HCT116 (cell line): ENCODE data around the gene HMGXB4. TPM values are rescaled to one million over a fixed set of nuclear protein-coding genes. Genes with fewer than 3 reads are reported as not detected.

Experiments used
- ATAC-seq: fragments of 200-7000 bp; cut with Tn5 transposase; 2 replicates; pipeline ENCODE4 v1.9.1; 2020; ENCODE audit warnings: mild to moderate bottlenecking, moderate library complexity
- BruUV-seq: library from RNA; stranded (reverse); fragments of 400-500 nt; replicated peaks from 2 replicates; lab custom pipeline; 2021; lab: Mats Ljungman, UMichigan
- CTCF ChIA-PET: fragments of 300-600 bp; sonication (Branson Sonifier 250); formaldehyde crosslinking; loops from one replicate; lab custom pipeline; 2021; ENCODE audit warnings: antibody characterized with exemption; lab: Charles Lee
- POLR2A ChIA-PET: fragments of 300-600, 350-600 bp; sonication (Branson Sonifier 250); formaldehyde crosslinking; loops from one replicate; lab custom pipeline; 2021; ENCODE audit warnings: antibody characterized with exemption; lab: Charles Lee
- RAD21 ChIA-PET, 2 experiments: fragments of 300-600 bp; sonication (Branson Sonifier 250); formaldehyde crosslinking; loops; one replicate each; lab custom pipeline; 2023; ENCODE audit warnings: low total read pairs in 2 of 2; ENCODE audit not compliant: uncharacterized antibody in 2 of 2, unreplicated experiment in 2 of 2, low non-redundant PET in 1 of 2; lab: Charles Lee
- DNase-seq: peaks from one replicate; pipeline ENCODE4 v3.0.0-alpha.2; 2010; ENCODE audit warnings: low read depth, low spot score
- H2AFZ ChIP-seq: fragments of 200-600 bp; shearing (Covaris generic), sonication (generic); 2 replicates; pipeline ENCODE4 v1.6.1; 2017; ENCODE audit warnings: low read depth, mixed run types, mixed read lengths, antibody characterized with exemption, low read length; ENCODE audit not compliant: poor library complexity, severe bottlenecking
- H3K27ac ChIP-seq: 2 replicates; pipeline ENCODE4 v1.5.1; 2012; ENCODE audit warnings: low read depth, low read length
- H3K27me3 ChIP-seq: fragments of 200-600 bp; sonication (generic); 2 replicates; pipeline ENCODE4 v1.6.1; 2016; ENCODE audit warnings: mixed run types, low read length, mixed read lengths; ENCODE audit not compliant: insufficient read depth
- H3K36me3 ChIP-seq, 2 experiments: fragments of 200-500 bp in 1 of 2; fragments of 200-600 bp in 1 of 2; sonication (Bioruptor generic) in 1 of 2; sonication (generic) in 1 of 2; 2 replicates each; pipeline versions ENCODE4 v1.5.1 to v1.6.1; 2014 to 2016; ENCODE audit warnings: low read length in 2 of 2, inconsistent platforms in 1 of 2, mixed read lengths in 1 of 2, mixed run types in 1 of 2; ENCODE audit not compliant: insufficient read depth in 2 of 2, control insufficient read depth in 1 of 2
- H3K4me1 ChIP-seq, 2 experiments: fragments of 200-600 bp in 1 of 2; sonication (generic) in 1 of 2; 2 replicates each; pipeline versions ENCODE4 v1.5.1 to v1.6.1; 2012 to 2017; ENCODE audit warnings: low read length in 2 of 2, inconsistent platforms in 1 of 2, mild to moderate bottlenecking in 1 of 2, mixed read lengths in 1 of 2, mixed run types in 1 of 2, moderate library complexity in 1 of 2; ENCODE audit not compliant: insufficient read depth in 2 of 2, control insufficient read depth in 1 of 2
- H3K4me2 ChIP-seq: fragments of 200-600 bp; sonication (generic); 2 replicates; pipeline ENCODE4 v1.6.1; 2017; ENCODE audit warnings: mixed run types, low read length, mixed read lengths
- H3K4me3 ChIP-seq, 2 experiments: fragments of 200-600 bp in 1 of 2; sonication (generic) in 1 of 2; replicated peaks in 1 of 2; 2 replicates each; pipeline ENCODE4 v1.5.1; 2011 to 2016; ENCODE audit warnings: low read length in 2 of 2, control low read depth in 1 of 2, low read depth in 1 of 2, mild to moderate bottlenecking in 1 of 2, mixed read lengths in 1 of 2, mixed run types in 1 of 2
- H3K79me2 ChIP-seq: fragments of 200-600 bp; sonication (generic); 2 replicates; pipeline ENCODE4 v1.6.1; 2017; ENCODE audit warnings: mild to moderate bottlenecking, mixed run types, low read length, moderate library complexity, mixed read lengths; ENCODE audit not compliant: insufficient read depth
- H3K9ac ChIP-seq: fragments of 200-600 bp; sonication (generic); 2 replicates; pipeline ENCODE4 v1.6.1; 2016; ENCODE audit warnings: low read length, mixed read lengths
- H3K9me2 ChIP-seq: fragments of 200-600 bp; sonication (generic), shearing (Covaris generic); 2 replicates; pipeline ENCODE4 v1.6.1; 2017; ENCODE audit warnings: mixed run types, mild to moderate bottlenecking, moderate library complexity; ENCODE audit not compliant: insufficient read depth
- H3K9me3 ChIP-seq, 2 experiments: fragments of 200-500 bp in 1 of 2; fragments of 200-600 bp in 1 of 2; sonication (Bioruptor generic) in 1 of 2; sonication (generic) in 1 of 2; 2 replicates each; pipeline ENCODE4 v1.6.1; 2014 to 2017; ENCODE audit warnings: low read length in 2 of 2, mixed read lengths in 2 of 2, inconsistent platforms in 1 of 2, low read depth in 1 of 2, mild to moderate bottlenecking in 1 of 2, mixed run types in 1 of 2, moderate library complexity in 1 of 2; ENCODE audit not compliant: control insufficient read depth in 1 of 2, insufficient read depth in 1 of 2
- H4K20me1 ChIP-seq: fragments of 200-600 bp; sonication (generic), shearing (Covaris generic); 2 replicates; pipeline ENCODE4 v1.6.1; 2017; ENCODE audit warnings: mixed run types, mild to moderate bottlenecking, moderate library complexity; ENCODE audit not compliant: insufficient read depth
- ATF3 ChIP-seq: IDR thresholded peaks from 2 replicates; pipeline ENCODE4 v1.6.1; 2012
- CBX3 ChIP-seq: IDR thresholded peaks from 2 replicates; pipeline ENCODE4 v1.6.1; 2012; ENCODE audit warnings: low read depth
- EGR1 ChIP-seq: IDR thresholded peaks from 2 replicates; pipeline ENCODE4 v1.6.1; 2012; ENCODE audit warnings: low read depth
- ELF1 ChIP-seq: IDR thresholded peaks from 2 replicates; pipeline ENCODE4 v1.6.1; 2012; ENCODE audit warnings: low read depth, borderline replicate concordance
- EZH2 ChIP-seq: fragments of 200-600 bp; sonication (generic); IDR thresholded peaks from 2 replicates; pipeline ENCODE4 v1.6.1; 2017; ENCODE audit warnings: antibody characterized with exemption, mixed run types
- FOSL1 ChIP-seq: IDR thresholded peaks from 2 replicates; pipeline ENCODE4 v1.6.1; 2012; ENCODE audit warnings: low read depth
- JUND ChIP-seq: IDR thresholded peaks from 2 replicates; pipeline ENCODE4 v1.6.1; 2012
- POLR2A ChIP-seq: IDR thresholded peaks from 2 replicates; pipeline ENCODE4 v1.7.0; 2011; ENCODE audit warnings: borderline replicate concordance; ENCODE audit not compliant: insufficient read depth, insufficient read length; ENCODE audit errors: extremely low read depth
- POLR2AphosphoS5 ChIP-seq: IDR thresholded peaks from 2 replicates; pipeline ENCODE4 v1.6.1; 2011; ENCODE audit warnings: mild to moderate bottlenecking, low read depth, low read length, moderate library complexity
- RAD21 ChIP-seq: IDR thresholded peaks from 2 replicates; pipeline ENCODE4 v1.6.1; 2012; ENCODE audit warnings: low read depth, mild to moderate bottlenecking
- SIN3A ChIP-seq: IDR thresholded peaks from 2 replicates; pipeline ENCODE4 v1.6.1; 2012; ENCODE audit warnings: low read depth
- SP1 ChIP-seq: IDR thresholded peaks from 2 replicates; pipeline ENCODE4 v1.6.1; 2012; ENCODE audit warnings: low read depth
- SRF ChIP-seq: IDR thresholded peaks from 2 replicates; pipeline ENCODE4 v1.6.1; 2012; ENCODE audit warnings: low read depth
- TCF7L2 ChIP-seq: IDR thresholded peaks from 2 replicates; pipeline ENCODE4 v1.7.0; 2011; ENCODE audit warnings: borderline replicate concordance, inconsistent platforms; ENCODE audit not compliant: insufficient read depth, insufficient read length; ENCODE audit errors: extremely low read depth
- YY1 ChIP-seq: IDR thresholded peaks from 2 replicates; pipeline ENCODE4 v1.6.1; 2011; ENCODE audit warnings: low read length, low read depth, moderate library complexity, mild to moderate bottlenecking; ENCODE audit not compliant: insufficient replicate concordance; ENCODE audit errors: extremely low read depth
- intact Hi-C: fragments of 100-400 bp; cut with micrococcal nuclease; formaldehyde crosslinking; loops from 2 replicates; pipeline ENCODE4 v1.10.0; 2022
- total RNA-seq: library from RNA; stranded (reverse); gene quantifications from one replicate; pipeline ENCODE4 v1.2.1, GENCODE V29; 2021; ENCODE audit not compliant: unreplicated experiment
- TF ChIP-seq, protein P1 (sequence below), 3 experiments: fragments of 200-600 bp in 1 of 3; sonication (generic) in 1 of 3; IDR thresholded peaks in 2 of 3; conservative IDR thresholded peaks in 1 of 3; 2 replicates each; pipeline ENCODE4 v1.5.1; 2012 to 2017; ENCODE audit warnings: low read depth in 2 of 3, low read length in 2 of 3, antibody characterized with exemption in 1 of 3, borderline replicate concordance in 1 of 3, control low read depth in 1 of 3, mild to moderate bottlenecking in 1 of 3, mixed read lengths in 1 of 3, mixed run types in 1 of 3, moderate library complexity in 1 of 3; ENCODE audit not compliant: insufficient read depth in 1 of 3
- TF ChIP-seq, protein P2 (sequence below): IDR thresholded peaks from 2 replicates; pipeline ENCODE4 v1.6.1; 2012
- TF ChIP-seq, protein P3 (sequence below): IDR thresholded peaks from 2 replicates; pipeline ENCODE4 v1.6.1; 2012; ENCODE audit warnings: low read depth

The HMGXB4 gene
- total RNA-seq, 1 experiment from 2014 or later: 36.7 TPM

DNA sequence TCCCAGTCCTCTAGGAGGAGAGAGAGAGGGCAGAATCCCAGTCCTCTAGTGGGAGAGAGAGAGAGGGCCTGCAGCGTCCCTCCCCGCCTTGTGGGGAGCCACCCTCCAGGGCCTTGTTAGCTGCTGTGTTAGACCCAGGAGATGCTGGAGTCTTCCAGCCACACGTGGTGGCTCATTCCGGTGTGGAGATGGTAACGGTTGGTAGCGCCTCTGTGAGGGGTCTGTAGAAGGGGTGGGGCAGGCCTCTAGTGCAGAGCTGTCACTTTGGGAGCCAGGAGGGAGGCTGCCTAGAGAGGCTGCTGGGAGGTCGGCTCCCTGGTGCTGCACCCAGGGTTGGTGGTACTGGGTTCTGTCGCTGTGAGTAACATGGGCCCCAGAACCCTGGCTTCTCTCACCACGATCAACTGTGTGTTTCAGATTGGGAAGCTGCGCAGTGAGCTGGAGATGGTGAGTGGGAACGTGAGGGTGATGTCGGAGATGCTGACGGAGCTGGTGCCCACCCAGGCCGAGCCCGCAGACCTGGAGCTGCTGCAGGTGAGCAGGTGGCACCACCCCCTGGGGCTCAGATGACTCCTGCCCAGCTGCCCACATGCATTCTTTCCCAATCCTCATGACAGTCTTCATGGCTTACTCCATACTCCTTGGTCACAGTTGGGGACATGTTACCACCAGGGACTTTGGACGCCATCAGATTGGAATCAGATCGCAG is 69.7 kb downstream of the HMGXB4 start (continued):
- TF ChIP-seq, protein P1, sequence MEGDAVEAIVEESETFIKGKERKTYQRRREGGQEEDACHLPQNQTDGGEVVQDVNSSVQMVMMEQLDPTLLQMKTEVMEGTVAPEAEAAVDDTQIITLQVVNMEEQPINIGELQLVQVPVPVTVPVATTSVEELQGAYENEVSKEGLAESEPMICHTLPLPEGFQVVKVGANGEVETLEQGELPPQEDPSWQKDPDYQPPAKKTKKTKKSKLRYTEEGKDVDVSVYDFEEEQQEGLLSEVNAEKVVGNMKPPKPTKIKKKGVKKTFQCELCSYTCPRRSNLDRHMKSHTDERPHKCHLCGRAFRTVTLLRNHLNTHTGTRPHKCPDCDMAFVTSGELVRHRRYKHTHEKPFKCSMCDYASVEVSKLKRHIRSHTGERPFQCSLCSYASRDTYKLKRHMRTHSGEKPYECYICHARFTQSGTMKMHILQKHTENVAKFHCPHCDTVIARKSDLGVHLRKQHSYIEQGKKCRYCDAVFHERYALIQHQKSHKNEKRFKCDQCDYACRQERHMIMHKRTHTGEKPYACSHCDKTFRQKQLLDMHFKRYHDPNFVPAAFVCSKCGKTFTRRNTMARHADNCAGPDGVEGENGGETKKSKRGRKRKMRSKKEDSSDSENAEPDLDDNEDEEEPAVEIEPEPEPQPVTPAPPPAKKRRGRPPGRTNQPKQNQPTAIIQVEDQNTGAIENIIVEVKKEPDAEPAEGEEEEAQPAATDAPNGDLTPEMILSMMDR (IDR thresholded peaks at IDR 0.05 in 2 of 3, conservative IDR thresholded peaks at IDR 0.05 in 1 of 3; ENCODE audit: borderline replicate concordance in 1 of 3, insufficient read depth in 1 of 3, low read depth in 2 of 3, low read length in 2 of 3): no peak
- TF ChIP-seq EZH2: no peak
- TF ChIP-seq, protein P2, sequence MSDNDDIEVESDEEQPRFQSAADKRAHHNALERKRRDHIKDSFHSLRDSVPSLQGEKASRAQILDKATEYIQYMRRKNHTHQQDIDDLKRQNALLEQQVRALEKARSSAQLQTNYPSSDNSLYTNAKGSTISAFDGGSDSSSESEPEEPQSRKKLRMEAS: no peak
- no peak for TF ChIP-seq POLR2A
- TF ChIP-seq CBX3: no peak
- TF ChIP-seq TCF7L2: no peak

- no peak for TF ChIP-seq YY1
- TF ChIP-seq FOSL1: no peak
- no peak for TF ChIP-seq ATF3
- no peak for TF ChIP-seq POLR2A
- TF ChIP-seq ELF1: no peak
- no peak for TF ChIP-seq EGR1
- TF ChIP-seq JUND: no peak
- TF ChIP-seq POLR2AphosphoS5: no peak
- no peak for TF ChIP-seq CBX3
- TF ChIP-seq, protein P3, sequence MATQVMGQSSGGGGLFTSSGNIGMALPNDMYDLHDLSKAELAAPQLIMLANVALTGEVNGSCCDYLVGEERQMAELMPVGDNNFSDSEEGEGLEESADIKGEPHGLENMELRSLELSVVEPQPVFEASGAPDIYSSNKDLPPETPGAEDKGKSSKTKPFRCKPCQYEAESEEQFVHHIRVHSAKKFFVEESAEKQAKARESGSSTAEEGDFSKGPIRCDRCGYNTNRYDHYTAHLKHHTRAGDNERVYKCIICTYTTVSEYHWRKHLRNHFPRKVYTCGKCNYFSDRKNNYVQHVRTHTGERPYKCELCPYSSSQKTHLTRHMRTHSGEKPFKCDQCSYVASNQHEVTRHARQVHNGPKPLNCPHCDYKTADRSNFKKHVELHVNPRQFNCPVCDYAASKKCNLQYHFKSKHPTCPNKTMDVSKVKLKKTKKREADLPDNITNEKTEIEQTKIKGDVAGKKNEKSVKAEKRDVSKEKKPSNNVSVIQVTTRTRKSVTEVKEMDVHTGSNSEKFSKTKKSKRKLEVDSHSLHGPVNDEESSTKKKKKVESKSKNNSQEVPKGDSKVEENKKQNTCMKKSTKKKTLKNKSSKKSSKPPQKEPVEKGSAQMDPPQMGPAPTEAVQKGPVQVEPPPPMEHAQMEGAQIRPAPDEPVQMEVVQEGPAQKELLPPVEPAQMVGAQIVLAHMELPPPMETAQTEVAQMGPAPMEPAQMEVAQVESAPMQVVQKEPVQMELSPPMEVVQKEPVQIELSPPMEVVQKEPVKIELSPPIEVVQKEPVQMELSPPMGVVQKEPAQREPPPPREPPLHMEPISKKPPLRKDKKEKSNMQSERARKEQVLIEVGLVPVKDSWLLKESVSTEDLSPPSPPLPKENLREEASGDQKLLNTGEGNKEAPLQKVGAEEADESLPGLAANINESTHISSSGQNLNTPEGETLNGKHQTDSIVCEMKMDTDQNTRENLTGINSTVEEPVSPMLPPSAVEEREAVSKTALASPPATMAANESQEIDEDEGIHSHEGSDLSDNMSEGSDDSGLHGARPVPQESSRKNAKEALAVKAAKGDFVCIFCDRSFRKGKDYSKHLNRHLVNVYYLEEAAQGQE: no peak
- TF ChIP-seq SRF: no peak
- TF ChIP-seq RAD21: no peak
- TF ChIP-seq SP1: no peak
- TF ChIP-seq SIN3A: no peak
- TF ChIP-seq TCF7L2: no peak
- TF ChIP-seq, all 23 proteins: peak for 0
- Histone ChIP-seq H2AFZ (no peak overlapping the region), H3K36me3 (peaks cover 2 to 11% of the 10 kb centered on the region in 2 experiments; a peak in 2 of 4 replicates), H3K4me1 (no peaks in the 10 kb centered on the region), H3K9ac (no peak overlapping the region), H4K20me1 (no peaks in the 10 kb centered on the region), H3K4me2 (no peak overlapping the region), H3K9me2 (no peaks in the 10 kb centered on the region), H3K27ac (no peak overlapping the region), H3K27me3 (no peaks in the 10 kb centered on the region), H3K79me2 (no peaks in the 10 kb centered on the region), H3K9me3 (no peaks in the 10 kb centered on the region), H3K4me3 (no peak overlapping the region)
- no peak for DNase-seq
- intact Hi-C loops: no loop called here
- BruUV-seq: no TSS peak
- CTCF ChIA-PET: no interaction called here
- POLR2A ChIA-PET: no interaction called here
- RAD21 ChIA-PET: no interaction called here
- no peak for ATAC-seq
Measured at GRCh38 chr22:35327690-35328471, 70.6 kb downstream of the HMGXB4 start.
